Measurements from ENCODE around the gene HORMAD2. TPM values are rescaled to one million over a fixed set of nuclear protein-coding genes. Genes with fewer than 3 reads are reported as not detected.

The HORMAD2 gene
- total and polyA plus RNA-seq, 4 donors: 0.11 to 0.86 (median 0.37) TPM

DNA sequence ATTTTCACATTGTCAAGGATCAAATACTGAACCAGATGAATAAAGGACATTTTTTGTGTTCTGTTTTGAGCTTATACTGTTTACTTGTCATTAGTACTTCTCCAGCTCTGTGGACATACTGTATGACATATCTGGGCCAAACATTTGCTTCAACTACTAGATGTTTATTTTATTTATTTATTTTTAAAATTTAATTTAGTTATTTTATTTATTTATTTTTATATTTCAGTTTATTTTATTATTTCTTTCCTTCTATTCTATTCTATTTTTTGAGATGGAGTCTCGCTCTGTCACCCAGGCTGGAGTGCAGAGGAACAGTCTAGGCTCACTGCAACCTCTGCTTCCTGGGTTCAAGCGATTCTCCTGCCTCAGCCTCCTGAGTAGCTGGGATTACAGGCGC lies 37.0 kb downstream of the HORMAD2 start:
- Histone ChIP-seq H3K36me3 (ENCODE audit: control insufficient read depth, insufficient read depth, low read length) (no peaks in the 10 kb centered on the region), H3K4me3 (ENCODE audit: low read depth, low read length) (no peak overlapping the region), H3K9me3 (ENCODE audit: control insufficient read depth, insufficient read depth, low read length) (no peaks in the 10 kb centered on the region), H3K27ac (ENCODE audit: low read depth, low read length) (no peak overlapping the region), H3K4me1 (ENCODE audit: control insufficient read depth, insufficient read depth, low read length) (no peaks in the 10 kb centered on the region), H3K27me3 (ENCODE audit: control insufficient read depth, insufficient read depth, low read length) (no peaks in the 10 kb centered on the region)
- no peak for DNase-seq (ENCODE audit: low read depth in 4 of 6, low spot score in 6 of 6)
- WGBS (ENCODE audit: insufficient coverage): 100% methylated on average over 1 of the region's 3 CpGs

DNA sequence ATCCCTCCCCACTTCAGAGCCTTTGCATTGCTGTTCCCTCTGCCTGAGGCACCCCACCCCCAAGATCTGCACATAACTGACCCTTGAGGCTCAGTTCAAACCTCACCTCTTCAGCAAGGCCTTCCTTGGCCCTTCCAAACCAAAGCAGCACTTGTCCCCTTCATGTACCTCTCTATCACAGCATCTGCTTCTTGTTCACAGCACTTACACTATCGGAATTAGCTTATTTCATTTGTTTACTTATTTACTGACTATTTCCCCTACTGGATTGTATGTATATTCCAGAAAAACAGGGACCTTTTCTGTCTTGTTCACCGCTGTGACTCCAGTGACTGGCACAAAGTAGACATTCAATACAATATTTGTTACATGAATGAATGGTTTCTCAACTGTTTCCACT lies 38.0 kb downstream of the HORMAD2 start:
- Histone ChIP-seq H3K27ac (ENCODE audit: low read depth, low read length) (no peak overlapping the region), H3K27me3 (ENCODE audit: control insufficient read depth, insufficient read depth, low read length) (no peaks in the 10 kb centered on the region), H3K4me3 (ENCODE audit: low read depth, low read length) (no peak overlapping the region), H3K36me3 (ENCODE audit: control insufficient read depth, insufficient read depth, low read length) (no peaks in the 10 kb centered on the region), H3K9me3 (ENCODE audit: control insufficient read depth, insufficient read depth, low read length) (no peaks in the 10 kb centered on the region), H3K4me1 (ENCODE audit: control insufficient read depth, insufficient read depth, low read length) (no peaks in the 10 kb centered on the region)
- no peak for DNase-seq (ENCODE audit: low read depth in 4 of 6, low spot score in 6 of 6)
- no CpG with 5 or more reads among the region's 2 CpGs for WGBS (ENCODE audit: insufficient coverage)

DNA sequence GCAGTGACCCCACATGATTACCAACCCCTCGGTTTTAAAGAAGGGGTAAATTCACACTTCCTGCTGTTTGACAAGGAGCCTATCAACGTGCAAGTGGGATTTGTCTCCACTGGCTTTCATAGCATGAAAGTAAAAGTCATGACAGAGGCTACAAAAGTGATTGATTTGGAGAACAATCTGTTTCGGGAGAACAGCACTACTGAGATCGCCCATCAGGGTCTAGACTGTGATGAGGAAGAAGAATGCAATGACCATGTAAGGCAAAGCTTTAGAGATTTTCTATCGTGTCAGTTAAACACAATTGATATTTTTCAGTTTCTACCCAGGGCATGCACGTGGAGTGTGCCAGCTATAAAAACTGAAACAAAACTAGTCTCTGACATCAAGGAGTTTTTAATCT lies 41.7 kb downstream of the HORMAD2 start:
- Histone ChIP-seq H3K36me3 (ENCODE audit: control insufficient read depth, insufficient read depth, low read length) (no peaks in the 10 kb centered on the region), H3K9me3 (ENCODE audit: control insufficient read depth, insufficient read depth, low read length) (no peaks in the 10 kb centered on the region), H3K4me3 (ENCODE audit: low read depth, low read length) (no peak overlapping the region), H3K27me3 (ENCODE audit: control insufficient read depth, insufficient read depth, low read length) (peaks cover 2% of the 10 kb centered on the region), H3K4me1 (ENCODE audit: control insufficient read depth, insufficient read depth, low read length) (no peaks in the 10 kb centered on the region), H3K27ac (ENCODE audit: low read depth, low read length) (no peak overlapping the region)
- peak in 1 of 6 donors; percentile 12 for DNase-seq (ENCODE audit: low read depth in 4 of 6, low spot score in 6 of 6)
- WGBS (ENCODE audit: insufficient coverage): 0% methylated on average over 1 of the region's 6 CpGs

DNA sequence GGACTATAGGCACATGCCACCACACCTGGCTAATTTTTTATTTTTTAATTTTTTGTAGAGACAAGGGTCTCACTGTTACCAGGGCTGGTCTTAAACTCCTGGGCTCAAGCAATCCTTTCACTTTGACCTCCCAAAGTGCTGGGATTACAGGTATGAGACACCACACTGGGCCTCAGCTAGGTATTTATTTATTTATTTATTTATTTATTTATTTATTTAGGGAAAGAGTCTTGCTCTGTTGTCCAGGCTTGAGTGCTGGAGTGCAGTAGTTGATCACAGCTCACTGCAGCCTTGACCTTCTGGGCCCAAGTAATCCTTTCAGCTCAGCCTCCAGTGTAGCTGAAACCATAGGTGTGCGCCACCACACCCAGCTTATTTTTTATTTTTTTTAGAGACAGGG lies 43.2 kb downstream of the HORMAD2 start:
- H3K27ac ChIP-seq (ENCODE audit: low read depth, low read length): no peak overlapping the region
- no peaks in the 10 kb centered on the region for H3K36me3 ChIP-seq (ENCODE audit: control insufficient read depth, insufficient read depth, low read length)
- DNase-seq (ENCODE audit: low read depth in 4 of 6, low spot score in 6 of 6): no peak
- H3K9me3 ChIP-seq (ENCODE audit: control insufficient read depth, insufficient read depth, low read length): no peaks in the 10 kb centered on the region
- H3K4me1 ChIP-seq (ENCODE audit: control insufficient read depth, insufficient read depth, low read length): no peaks in the 10 kb centered on the region
- no peak overlapping the region for H3K4me3 ChIP-seq (ENCODE audit: low read depth, low read length)
- peaks cover 2% of the 10 kb centered on the region for H3K27me3 ChIP-seq (ENCODE audit: control insufficient read depth, insufficient read depth, low read length)
- WGBS (ENCODE audit: insufficient coverage): 67% methylated on average over 1 of the region's 1 CpG

DNA sequence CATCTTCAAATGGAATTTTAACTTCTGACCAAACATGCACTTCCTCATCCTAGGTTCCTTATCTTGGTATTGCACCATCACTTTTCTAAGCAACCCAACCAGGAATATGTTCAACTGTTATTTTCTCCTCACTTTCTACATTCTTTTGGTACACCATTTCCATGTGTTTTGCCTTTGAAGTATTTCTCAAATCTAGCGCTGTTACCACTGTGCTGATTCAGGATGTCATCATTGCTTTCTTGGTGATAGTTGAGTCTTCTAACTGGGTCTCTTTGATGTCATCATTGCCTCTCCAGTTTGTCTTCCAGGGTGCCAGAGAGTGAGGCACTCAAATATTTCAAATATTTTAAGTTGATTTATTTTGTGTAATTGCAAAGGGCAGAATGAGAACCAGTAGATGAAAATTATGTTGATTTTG lies 47.5 kb downstream of the HORMAD2 start:
- DNase-seq (ENCODE audit: low read depth in 4 of 6, low spot score in 6 of 6): no peak
- H3K27me3 ChIP-seq (ENCODE audit: control insufficient read depth, insufficient read depth, low read length): peaks cover 2% of the 10 kb centered on the region
- no peaks in the 10 kb centered on the region for H3K9me3 ChIP-seq (ENCODE audit: control insufficient read depth, insufficient read depth, low read length)
- H3K36me3 ChIP-seq (ENCODE audit: control insufficient read depth, insufficient read depth, low read length): no peaks in the 10 kb centered on the region
- no peaks in the 10 kb centered on the region for H3K4me1 ChIP-seq (ENCODE audit: control insufficient read depth, insufficient read depth, low read length)
- WGBS (ENCODE audit: insufficient coverage): 100% methylated on average over 1 of the region's 1 CpG
- no peak overlapping the region for H3K27ac ChIP-seq (ENCODE audit: low read depth, low read length)
- no peak overlapping the region for H3K4me3 ChIP-seq (ENCODE audit: low read depth, low read length)

DNA sequence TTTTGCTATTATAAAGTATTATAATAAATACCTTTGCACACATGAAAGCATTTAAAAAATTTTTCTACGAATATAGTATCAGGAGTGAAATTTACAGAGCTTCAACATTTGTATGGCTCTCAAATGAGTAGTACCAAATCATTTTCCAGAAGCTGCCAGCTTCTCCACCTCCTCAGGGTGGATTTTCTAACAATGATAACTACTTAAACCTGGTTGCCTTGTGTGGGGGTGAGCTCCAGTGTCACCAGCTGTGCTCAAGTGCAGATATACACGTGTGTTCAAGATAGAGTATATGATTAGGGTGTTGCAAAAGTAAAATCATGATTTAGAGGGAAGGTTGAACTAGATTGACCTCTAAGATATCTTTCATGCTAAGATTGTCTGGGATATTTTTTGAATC lies 48.2 kb downstream of the HORMAD2 start:
- no peaks in the 10 kb centered on the region for H3K4me1 ChIP-seq (ENCODE audit: control insufficient read depth, insufficient read depth, low read length)

DNA sequence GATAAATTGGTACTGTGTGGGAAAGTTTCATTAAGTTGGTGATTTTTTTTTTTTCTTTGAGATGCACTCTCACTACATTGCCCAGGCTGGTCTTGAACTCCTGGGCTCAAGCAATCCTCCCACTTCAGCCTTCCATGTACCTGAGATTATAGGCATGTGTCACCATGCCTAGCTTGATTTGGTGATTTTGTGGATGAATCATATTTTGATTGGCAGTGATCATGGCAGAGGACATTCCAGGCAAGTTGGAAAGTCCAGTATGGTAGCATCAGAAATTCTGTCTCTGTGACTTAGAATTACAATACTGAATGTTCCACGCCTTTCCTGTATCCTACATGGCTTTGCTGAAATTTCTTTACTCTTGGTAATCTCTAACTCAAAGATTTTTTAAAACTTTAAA lies 49.4 kb downstream of the HORMAD2 start:
- no CpG with 5 or more reads among the region's 1 CpG for WGBS (ENCODE audit: insufficient coverage)
- Histone ChIP-seq H3K27me3 (ENCODE audit: control insufficient read depth, insufficient read depth, low read length) (no peaks in the 10 kb centered on the region), H3K27ac (ENCODE audit: low read depth, low read length) (no peak overlapping the region), H3K36me3 (ENCODE audit: control insufficient read depth, insufficient read depth, low read length) (no peaks in the 10 kb centered on the region), H3K4me1 (ENCODE audit: control insufficient read depth, insufficient read depth, low read length) (no peaks in the 10 kb centered on the region), H3K4me3 (ENCODE audit: low read depth, low read length) (no peak overlapping the region), H3K9me3 (ENCODE audit: control insufficient read depth, insufficient read depth, low read length) (no peaks in the 10 kb centered on the region)
- DNase-seq (ENCODE audit: low read depth in 4 of 6, low spot score in 6 of 6): no peak

More for the DNA sequence above, 48.2 kb downstream of the HORMAD2 start:
- H3K27me3 ChIP-seq (ENCODE audit: control insufficient read depth, insufficient read depth, low read length): peaks cover 1% of the 10 kb centered on the region
- no peaks in the 10 kb centered on the region for H3K36me3 ChIP-seq (ENCODE audit: control insufficient read depth, insufficient read depth, low read length)
- no peak overlapping the region for H3K27ac ChIP-seq (ENCODE audit: low read depth, low read length)
- 67% methylated on average over 1 of the region's 2 CpGs for WGBS (ENCODE audit: insufficient coverage)
- DNase-seq (ENCODE audit: low read depth in 4 of 6, low spot score in 6 of 6): no peak
- H3K4me3 ChIP-seq (ENCODE audit: low read depth, low read length): no peak overlapping the region
- no peaks in the 10 kb centered on the region for H3K9me3 ChIP-seq (ENCODE audit: control insufficient read depth, insufficient read depth, low read length)

DNA sequence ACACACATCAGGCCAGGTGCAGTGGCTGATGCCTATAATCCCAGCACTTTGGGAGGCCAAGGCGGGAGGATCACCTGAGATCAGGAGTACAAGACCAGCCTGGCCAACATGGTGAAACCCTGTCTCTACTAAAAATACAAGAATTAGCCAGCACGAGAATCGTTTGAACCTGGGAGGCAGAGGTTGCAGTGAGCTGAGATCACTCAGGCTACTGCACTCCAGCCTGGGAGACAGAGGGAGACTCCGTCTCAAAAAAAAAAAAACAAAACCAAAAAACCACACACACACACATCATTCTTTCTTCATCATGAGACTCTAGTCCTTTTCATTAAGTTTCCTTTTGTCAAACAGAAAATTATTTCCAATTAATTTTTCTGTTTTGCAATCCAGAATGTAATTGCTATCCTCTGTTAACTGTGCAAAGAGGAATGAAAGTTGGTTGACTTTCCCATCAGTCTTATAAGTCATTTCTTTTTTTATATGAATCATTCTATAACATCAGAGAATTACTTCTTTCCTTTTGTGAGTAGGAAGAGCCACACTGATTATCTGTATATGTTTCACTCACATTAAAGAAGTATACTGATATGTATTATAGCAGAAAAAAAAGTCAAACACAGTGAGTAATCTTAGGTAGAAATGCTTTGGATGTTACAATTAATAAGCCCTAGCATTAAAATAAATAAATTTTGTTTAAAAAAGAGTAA lies 52.2 kb downstream of the HORMAD2 start:
- Histone ChIP-seq H3K27me3 (ENCODE audit: control insufficient read depth, insufficient read depth, low read length) (no peaks in the 10 kb centered on the region), H3K4me1 (ENCODE audit: control insufficient read depth, insufficient read depth, low read length) (no peaks in the 10 kb centered on the region), H3K4me3 (ENCODE audit: low read depth, low read length) (no peak overlapping the region), H3K36me3 (ENCODE audit: control insufficient read depth, insufficient read depth, low read length) (no peaks in the 10 kb centered on the region), H3K27ac (ENCODE audit: low read depth, low read length) (no peak overlapping the region), H3K9me3 (ENCODE audit: control insufficient read depth, insufficient read depth, low read length) (no peaks in the 10 kb centered on the region)
- no peak for DNase-seq (ENCODE audit: low read depth in 4 of 6, low spot score in 6 of 6)
- 66% methylated on average over 4 of the region's 4 CpGs for WGBS (ENCODE audit: insufficient coverage)

DNA sequence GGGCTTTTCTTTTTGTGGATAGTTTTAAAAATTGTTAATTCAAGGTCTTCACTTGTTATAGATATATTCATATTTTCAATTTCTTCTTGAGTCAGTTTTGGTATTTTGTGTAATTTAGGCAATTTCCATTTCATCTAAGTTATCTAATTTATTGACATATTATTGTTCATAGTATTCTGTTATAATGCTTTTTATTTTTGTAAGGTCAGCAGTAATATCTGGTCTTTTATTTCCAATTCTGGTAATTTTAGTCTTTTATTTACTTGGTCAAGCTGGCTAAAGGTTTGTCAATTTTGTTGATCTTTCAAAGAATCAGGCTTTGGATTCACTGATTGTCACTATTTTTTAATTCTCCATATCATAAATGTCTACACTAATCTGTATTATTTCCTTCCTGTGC lies 60.1 kb downstream of the HORMAD2 start:
- DNase-seq (ENCODE audit: low read depth in 4 of 6, low spot score in 6 of 6): no peak
- no peaks in the 10 kb centered on the region for H3K27me3 ChIP-seq (ENCODE audit: control insufficient read depth, insufficient read depth, low read length)
- H3K9me3 ChIP-seq (ENCODE audit: control insufficient read depth, insufficient read depth, low read length): peaks cover 5% of the 10 kb centered on the region
- H3K4me1 ChIP-seq (ENCODE audit: control insufficient read depth, insufficient read depth, low read length): no peaks in the 10 kb centered on the region
- no peaks in the 10 kb centered on the region for H3K36me3 ChIP-seq (ENCODE audit: control insufficient read depth, insufficient read depth, low read length)
- no peak overlapping the region for H3K4me3 ChIP-seq (ENCODE audit: low read depth, low read length)
- no peak overlapping the region for H3K27ac ChIP-seq (ENCODE audit: low read depth, low read length)

DNA sequence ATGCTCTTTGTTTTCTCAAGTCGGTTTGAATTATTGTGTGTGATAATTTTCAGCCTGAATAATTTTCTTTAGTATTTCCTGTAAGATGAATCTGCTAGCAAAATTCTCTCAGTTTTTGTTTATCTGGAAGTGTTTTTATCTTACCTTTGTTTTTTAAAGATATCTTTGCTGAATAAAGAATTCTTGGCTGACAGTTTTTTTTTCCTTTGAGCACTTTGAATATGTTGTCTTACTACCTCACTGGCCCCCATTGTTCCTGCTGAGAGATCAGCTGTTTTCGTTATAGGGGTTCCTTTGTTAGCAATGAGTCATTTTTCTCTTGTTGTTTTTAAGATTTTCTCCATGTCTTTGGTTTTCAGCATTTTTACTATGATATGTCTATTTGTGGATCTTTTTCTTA lies 63.0 kb downstream of the HORMAD2 start:
- Histone ChIP-seq H3K27me3 (ENCODE audit: control insufficient read depth, insufficient read depth, low read length) (no peaks in the 10 kb centered on the region), H3K9me3 (ENCODE audit: control insufficient read depth, insufficient read depth, low read length) (peaks cover 5% of the 10 kb centered on the region), H3K27ac (ENCODE audit: low read depth, low read length) (no peak overlapping the region), H3K4me1 (ENCODE audit: control insufficient read depth, insufficient read depth, low read length) (no peaks in the 10 kb centered on the region), H3K36me3 (ENCODE audit: control insufficient read depth, insufficient read depth, low read length) (no peaks in the 10 kb centered on the region), H3K4me3 (ENCODE audit: low read depth, low read length) (no peak overlapping the region)
- no peak for DNase-seq (ENCODE audit: low read depth in 4 of 6, low spot score in 6 of 6)
- no CpG with 5 or more reads among the region's 2 CpGs for WGBS (ENCODE audit: insufficient coverage)
